HFFc6 (cell line): ENCODE results near the gene CYB561D2. TPM values are rescaled to one million over a fixed set of nuclear protein-coding genes. Genes with fewer than 3 reads are reported as not detected.

Source experiments
- DNase-seq: peaks from one replicate; pipeline ENCODE4 v3.0.0-alpha.2; 2018
- H3K27ac Mint-ChIP-seq: 2 replicates; pipeline ENCODE4 v1.8.0; 2020; ENCODE audit warnings: mild to moderate bottlenecking, mixed read lengths
- H3K27me3 Mint-ChIP-seq: 2 replicates; pipeline ENCODE4 v1.8.0; 2021; ENCODE audit warnings: mild to moderate bottlenecking, moderate library complexity, mixed read lengths; ENCODE audit not compliant: insufficient read depth
- H3K36me3 Mint-ChIP-seq: 2 replicates; pipeline ENCODE4 v1.8.0; 2021; ENCODE audit warnings: low read depth, mixed read lengths
- H3K4me1 Mint-ChIP-seq: 2 replicates; pipeline ENCODE4 v1.8.0; 2020; ENCODE audit warnings: low read depth, mixed read lengths
- H3K4me3 Mint-ChIP-seq: 2 replicates; pipeline ENCODE4 v1.8.0; 2020; ENCODE audit warnings: mild to moderate bottlenecking, moderate library complexity, mixed read lengths
- H3K9me3 Mint-ChIP-seq: 2 replicates; pipeline ENCODE4 v1.8.0; 2020; ENCODE audit warnings: mild to moderate bottlenecking, mixed read lengths
- total RNA-seq, 6 experiments: library from RNA; stranded (reverse); fragmentation: NEBNext Ultra II Directional; extraction: Animal tissue kit (Norgen Biotek cat#: 25700); gene quantifications; 2 replicates in 1 of 6; 3 replicates in 5 of 6; pipeline ENCODE4 v1.2.3, GENCODE V29; 2021
- TF ChIP-seq, protein P1 (sequence below): fragments of 200-600 bp; sonication (generic); IDR thresholded peaks from 2 replicates; pipeline ENCODE4 v1.5.0; 2021; ENCODE audit warnings: antibody characterized with exemption, mild to moderate bottlenecking

Gene CYB561D2
- total RNA-seq, 6 experiments from 2014 or later = 20.5 to 25.2 (median 24.0) TPM

DNA sequence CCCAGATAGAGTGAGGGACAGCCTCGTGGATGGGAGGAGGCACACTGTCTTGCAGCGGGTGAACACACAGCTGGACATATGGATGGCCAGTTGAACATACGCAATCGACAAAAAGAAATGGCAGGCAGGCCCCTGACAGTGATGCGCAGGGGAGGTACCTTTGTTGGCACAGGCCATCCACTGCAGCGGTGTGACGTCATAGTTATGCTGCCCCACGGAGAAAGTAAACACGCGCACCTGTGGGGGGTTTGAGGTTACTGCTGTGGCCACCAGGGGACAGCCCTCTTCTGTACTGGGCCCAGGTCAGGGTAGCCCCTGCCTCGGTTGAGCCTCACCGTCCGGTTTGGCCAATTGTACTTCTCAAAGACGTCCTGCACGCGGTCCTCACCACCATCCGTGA is 28.1 kb downstream of the CYB561D2 start:
- DNase-seq = no peak
- H3K9me3 Mint-ChIP-seq = no peaks in the 10 kb centered on the region
- H3K4me1 Mint-ChIP-seq = no peaks in the 10 kb centered on the region
- no peak overlapping the region for H3K27ac Mint-ChIP-seq
- peaks cover 15% of the 10 kb centered on the region for H3K27me3 Mint-ChIP-seq
- no peaks in the 10 kb centered on the region for H3K36me3 Mint-ChIP-seq
- TF ChIP-seq, protein P1, sequence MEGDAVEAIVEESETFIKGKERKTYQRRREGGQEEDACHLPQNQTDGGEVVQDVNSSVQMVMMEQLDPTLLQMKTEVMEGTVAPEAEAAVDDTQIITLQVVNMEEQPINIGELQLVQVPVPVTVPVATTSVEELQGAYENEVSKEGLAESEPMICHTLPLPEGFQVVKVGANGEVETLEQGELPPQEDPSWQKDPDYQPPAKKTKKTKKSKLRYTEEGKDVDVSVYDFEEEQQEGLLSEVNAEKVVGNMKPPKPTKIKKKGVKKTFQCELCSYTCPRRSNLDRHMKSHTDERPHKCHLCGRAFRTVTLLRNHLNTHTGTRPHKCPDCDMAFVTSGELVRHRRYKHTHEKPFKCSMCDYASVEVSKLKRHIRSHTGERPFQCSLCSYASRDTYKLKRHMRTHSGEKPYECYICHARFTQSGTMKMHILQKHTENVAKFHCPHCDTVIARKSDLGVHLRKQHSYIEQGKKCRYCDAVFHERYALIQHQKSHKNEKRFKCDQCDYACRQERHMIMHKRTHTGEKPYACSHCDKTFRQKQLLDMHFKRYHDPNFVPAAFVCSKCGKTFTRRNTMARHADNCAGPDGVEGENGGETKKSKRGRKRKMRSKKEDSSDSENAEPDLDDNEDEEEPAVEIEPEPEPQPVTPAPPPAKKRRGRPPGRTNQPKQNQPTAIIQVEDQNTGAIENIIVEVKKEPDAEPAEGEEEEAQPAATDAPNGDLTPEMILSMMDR = no peak
- no peak overlapping the region for H3K4me3 Mint-ChIP-seq

DNA sequence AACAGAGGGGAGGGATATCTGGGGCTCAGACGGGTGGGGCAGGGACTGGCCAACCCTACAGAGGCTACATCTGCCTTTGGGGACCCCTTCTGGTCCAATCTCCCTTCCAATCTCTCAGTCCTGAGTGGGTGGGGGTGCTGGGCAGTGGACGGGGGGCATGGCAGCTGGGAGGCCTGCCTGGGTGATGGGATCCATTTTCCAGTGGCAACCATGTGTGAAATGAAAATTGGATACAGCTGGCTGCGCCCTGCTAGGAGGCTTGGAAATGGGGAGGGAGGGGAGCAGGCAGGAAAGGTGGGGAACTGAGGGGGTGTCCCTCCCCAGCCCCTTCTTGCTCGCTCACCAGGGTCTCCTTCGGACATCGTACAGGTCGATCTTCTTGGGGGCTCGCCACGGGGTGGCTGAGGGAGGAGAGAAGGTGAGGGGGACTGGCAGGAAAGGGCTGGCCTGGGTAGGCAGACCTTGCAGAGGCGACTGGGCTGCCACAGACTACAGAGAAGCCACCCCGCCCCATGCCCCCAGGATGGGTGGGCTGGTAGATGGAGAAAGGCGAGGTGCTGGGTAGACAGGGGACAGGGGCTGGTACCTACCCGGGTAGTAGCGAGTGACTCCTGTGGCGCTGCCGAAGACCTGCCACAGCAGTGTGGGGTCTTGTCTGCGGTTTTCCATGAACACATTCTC is 29.9 kb downstream of the CYB561D2 start:
- no peak overlapping the region for H3K27ac Mint-ChIP-seq

DNA sequence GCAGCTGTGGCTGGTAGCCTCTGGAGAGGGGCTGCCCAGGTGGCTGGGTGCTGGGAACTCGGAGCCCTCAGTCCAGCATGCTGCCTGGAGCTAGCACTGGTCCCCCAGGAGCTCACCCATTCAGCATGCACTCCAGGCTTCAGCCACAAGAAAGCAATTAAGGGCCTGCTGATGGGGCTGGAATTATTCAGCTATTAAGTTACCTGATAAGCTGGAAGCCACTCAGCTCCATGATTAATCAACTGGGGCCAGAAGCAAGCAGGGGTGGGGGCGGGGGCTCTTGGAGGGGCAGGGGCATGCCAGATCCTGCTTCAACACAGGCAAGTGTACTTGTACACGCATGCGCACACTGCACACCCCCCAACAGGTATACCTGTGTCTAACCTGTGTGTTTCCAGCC is 30.7 kb downstream of the CYB561D2 start:
- H3K4me3 Mint-ChIP-seq = no peak overlapping the region
- H3K27me3 Mint-ChIP-seq = peaks cover 20% of the 10 kb centered on the region
- no peaks in the 10 kb centered on the region for H3K4me1 Mint-ChIP-seq
- H3K36me3 Mint-ChIP-seq = no peaks in the 10 kb centered on the region
- H3K9me3 Mint-ChIP-seq = no peaks in the 10 kb centered on the region
- H3K27ac Mint-ChIP-seq = no peak overlapping the region
- TF ChIP-seq, protein P1 = no peak
- no peak for DNase-seq

More for the DNA sequence above, 29.9 kb downstream of the CYB561D2 start:
- no peak overlapping the region for H3K4me3 Mint-ChIP-seq
- H3K4me1 Mint-ChIP-seq = no peaks in the 10 kb centered on the region
- H3K9me3 Mint-ChIP-seq = no peaks in the 10 kb centered on the region
- H3K27me3 Mint-ChIP-seq = peaks cover 18% of the 10 kb centered on the region
- TF ChIP-seq, protein P1 = no peak
- H3K36me3 Mint-ChIP-seq = no peaks in the 10 kb centered on the region
- no peak for DNase-seq

DNA sequence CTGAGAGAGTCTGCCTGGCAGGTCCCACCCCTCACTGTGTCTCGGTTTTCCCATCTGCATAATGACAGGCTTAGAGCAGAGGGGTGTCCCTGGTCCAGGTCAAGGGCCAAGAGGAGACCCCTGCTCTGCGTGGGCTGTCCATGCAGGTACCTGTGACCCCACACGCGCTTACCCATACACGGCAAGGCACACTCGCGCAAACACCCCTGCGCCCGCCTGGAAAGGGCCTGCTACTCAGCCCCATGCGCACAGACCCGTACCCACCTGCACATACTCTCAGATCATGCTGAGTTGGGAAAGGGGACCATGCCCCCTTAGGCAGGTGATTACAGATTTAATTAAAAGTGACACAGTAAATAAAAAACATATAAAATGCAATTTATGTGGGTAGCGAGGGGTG is 32.1 kb downstream of the CYB561D2 start:
- TF ChIP-seq, protein P1 = no peak
- H3K4me1 Mint-ChIP-seq = no peaks in the 10 kb centered on the region

DNA sequence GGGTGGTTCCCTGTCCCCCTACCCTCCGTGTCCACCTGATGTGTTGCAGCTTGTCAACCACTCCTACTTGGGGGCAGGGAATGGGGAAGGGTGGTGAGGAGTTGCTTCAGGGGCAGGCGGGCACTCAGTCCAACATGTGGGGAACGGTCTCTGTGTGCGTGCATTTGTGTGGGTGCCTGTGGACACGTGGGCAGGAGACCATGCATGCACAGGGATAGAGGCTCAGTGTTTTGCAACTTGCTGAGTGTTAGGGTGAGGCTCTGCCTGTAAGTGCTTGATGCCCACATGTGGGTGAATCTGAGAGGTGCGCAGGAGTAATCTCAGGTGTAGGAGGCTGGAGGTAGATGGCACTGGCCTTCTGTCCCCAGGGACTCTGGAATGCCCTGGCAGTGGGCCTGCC is 33.1 kb downstream of the CYB561D2 start:
- no peaks in the 10 kb centered on the region for H3K36me3 Mint-ChIP-seq
- H3K27me3 Mint-ChIP-seq = peaks cover 28% of the 10 kb centered on the region
- no peak overlapping the region for H3K27ac Mint-ChIP-seq
- no peaks in the 10 kb centered on the region for H3K9me3 Mint-ChIP-seq
- H3K4me3 Mint-ChIP-seq = no peak overlapping the region
- no peak for DNase-seq
- TF ChIP-seq, protein P1 = no peak
- H3K4me1 Mint-ChIP-seq = no peaks in the 10 kb centered on the region

More for the DNA sequence above, 32.1 kb downstream of the CYB561D2 start:
- Mint-ChIP-seq H3K9me3 (no peaks in the 10 kb centered on the region), H3K36me3 (no peaks in the 10 kb centered on the region), H3K4me3 (no peak overlapping the region), H3K27me3 (peaks cover 26% of the 10 kb centered on the region), H3K27ac (no peak overlapping the region)
- DNase-seq = no peak
